Osteocyte (in vitro differentiated cells): Measurements from ENCODE around the gene BACE1. TPM values are rescaled to one million over a fixed set of nuclear protein-coding genes. Genes with fewer than 3 reads are reported as not detected.

ENCODE experiments used
- DNase-seq: peaks from one replicate; pipeline ENCODE4 v3.0.0; 2021; ENCODE audit warnings: mixed read lengths; ENCODE audit not compliant: unreplicated experiment; ENCODE audit errors: extremely low spot score
- H3K27ac Mint-ChIP-seq: one replicate; pipeline ENCODE4 v1.8.0; 2021; ENCODE audit warnings: mild to moderate bottlenecking, mixed read lengths; ENCODE audit not compliant: unreplicated experiment
- H3K27me3 Mint-ChIP-seq: one replicate; pipeline ENCODE4 v1.8.0; 2021; ENCODE audit warnings: mixed read lengths; ENCODE audit not compliant: unreplicated experiment
- H3K36me3 Mint-ChIP-seq: one replicate; pipeline ENCODE4 v1.8.0; 2021; ENCODE audit warnings: mixed read lengths; ENCODE audit not compliant: unreplicated experiment
- H3K4me1 Mint-ChIP-seq: one replicate; pipeline ENCODE4 v1.8.0; 2021; ENCODE audit warnings: mixed read lengths; ENCODE audit not compliant: unreplicated experiment
- H3K4me3 Mint-ChIP-seq: one replicate; pipeline ENCODE4 v1.8.0; 2021; ENCODE audit warnings: mild to moderate bottlenecking, moderate library complexity, mixed read lengths; ENCODE audit not compliant: unreplicated experiment
- H3K9me3 Mint-ChIP-seq: one replicate; pipeline ENCODE4 v1.8.0; 2021; ENCODE audit warnings: mixed read lengths; ENCODE audit not compliant: unreplicated experiment
- CTCF ChIP-seq: fragments of 200-600 bp; sonication (generic); IDR thresholded peaks from 2 replicates; pipeline ENCODE4 v1.5.0; 2021; ENCODE audit warnings: antibody characterized with exemption, mild to moderate bottlenecking, moderate library complexity
- total RNA-seq: library from RNA; stranded (reverse); gene quantifications from 2 replicates; pipeline ENCODE4 v1.2.1, GENCODE V29; 2021

Gene BACE1
- total RNA-seq, 1 donor from 2014 or later = 74.8 TPM

- H3K9me3 Mint-ChIP-seq = no peaks in the 10 kb centered on the region
- TF ChIP-seq CTCF = no peak
- no peak overlapping the region for H3K4me3 Mint-ChIP-seq
- no peaks in the 10 kb centered on the region for H3K27me3 Mint-ChIP-seq
- H3K4me1 Mint-ChIP-seq = peaks cover 26% of the 10 kb centered on the region
- no peak for DNase-seq
- no peak overlapping the region for H3K27ac Mint-ChIP-seq
- peaks cover 66% of the 10 kb centered on the region for H3K36me3 Mint-ChIP-seq
Observed at GRCh38 chr11:117284053-117284452, 32.0 kb downstream of the BACE1 start.

GRCh38 chr11:117282956-117283355 is 33.1 kb downstream of the BACE1 start:
- Mint-ChIP-seq H3K36me3 (peaks cover 55% of the 10 kb centered on the region), H3K27ac (no peak overlapping the region)
- no peak for TF ChIP-seq CTCF

GRCh38 chr11:117281869-117282268 is 34.2 kb downstream of the BACE1 start:
- Mint-ChIP-seq H3K4me3 (no peak overlapping the region), H3K27me3 (no peaks in the 10 kb centered on the region), H3K36me3 (peaks cover 46% of the 10 kb centered on the region), H3K9me3 (no peaks in the 10 kb centered on the region), H3K4me1 (peaks cover 26% of the 10 kb centered on the region), H3K27ac (peak overlapping the region; percentile 79)
- TF ChIP-seq CTCF = no peak
- DNase-seq = no peak

More at GRCh38 chr11:117282956-117283355, 33.1 kb downstream of the BACE1 start:
- Mint-ChIP-seq H3K4me3 (no peak overlapping the region), H3K27me3 (no peaks in the 10 kb centered on the region), H3K4me1 (peaks cover 26% of the 10 kb centered on the region), H3K9me3 (no peaks in the 10 kb centered on the region)
- DNase-seq = no peak

GRCh38 chr11:117281159-117281558 is 34.9 kb downstream of the BACE1 start:
- peak overlapping the region; percentile 79 for H3K27ac Mint-ChIP-seq
- DNase-seq = no peak
- no peaks in the 10 kb centered on the region for H3K27me3 Mint-ChIP-seq
- no peak overlapping the region for H3K4me3 Mint-ChIP-seq
- no peak for TF ChIP-seq CTCF
- peaks cover 39% of the 10 kb centered on the region for H3K36me3 Mint-ChIP-seq
- peaks cover 26% of the 10 kb centered on the region for H3K4me1 Mint-ChIP-seq
- no peaks in the 10 kb centered on the region for H3K9me3 Mint-ChIP-seq

- Mint-ChIP-seq H3K36me3 (peaks cover 40% of the 10 kb centered on the region), H3K4me3 (no peak overlapping the region), H3K9me3 (no peaks in the 10 kb centered on the region), H3K27ac (no peak overlapping the region), H3K27me3 (no peaks in the 10 kb centered on the region), H3K4me1 (peaks cover 26% of the 10 kb centered on the region)
- no peak for DNase-seq
- TF ChIP-seq CTCF = no peak
Observed at GRCh38 chr11:117279711-117280376, 36.2 kb downstream of the BACE1 start.
